DMS153 (cell line): ENCODE measurements around the gene NPEPL1.
"Not testable (repeated sequence)": the region's sequence is repeated elsewhere in the genome, so short reads cannot be mapped to it uniquely, and the experiment has no call there.

ENCODE experiments used
- DNase-seq: peaks from one replicate; lab custom pipeline; 2025; lab: John Stamatoyannopoulos, UW

NPEPL1 gene, protein sequence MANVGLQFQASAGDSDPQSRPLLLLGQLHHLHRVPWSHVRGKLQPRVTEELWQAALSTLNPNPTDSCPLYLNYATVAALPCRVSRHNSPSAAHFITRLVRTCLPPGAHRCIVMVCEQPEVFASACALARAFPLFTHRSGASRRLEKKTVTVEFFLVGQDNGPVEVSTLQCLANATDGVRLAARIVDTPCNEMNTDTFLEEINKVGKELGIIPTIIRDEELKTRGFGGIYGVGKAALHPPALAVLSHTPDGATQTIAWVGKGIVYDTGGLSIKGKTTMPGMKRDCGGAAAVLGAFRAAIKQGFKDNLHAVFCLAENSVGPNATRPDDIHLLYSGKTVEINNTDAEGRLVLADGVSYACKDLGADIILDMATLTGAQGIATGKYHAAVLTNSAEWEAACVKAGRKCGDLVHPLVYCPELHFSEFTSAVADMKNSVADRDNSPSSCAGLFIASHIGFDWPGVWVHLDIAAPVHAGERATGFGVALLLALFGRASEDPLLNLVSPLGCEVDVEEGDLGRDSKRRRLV

DNA sequence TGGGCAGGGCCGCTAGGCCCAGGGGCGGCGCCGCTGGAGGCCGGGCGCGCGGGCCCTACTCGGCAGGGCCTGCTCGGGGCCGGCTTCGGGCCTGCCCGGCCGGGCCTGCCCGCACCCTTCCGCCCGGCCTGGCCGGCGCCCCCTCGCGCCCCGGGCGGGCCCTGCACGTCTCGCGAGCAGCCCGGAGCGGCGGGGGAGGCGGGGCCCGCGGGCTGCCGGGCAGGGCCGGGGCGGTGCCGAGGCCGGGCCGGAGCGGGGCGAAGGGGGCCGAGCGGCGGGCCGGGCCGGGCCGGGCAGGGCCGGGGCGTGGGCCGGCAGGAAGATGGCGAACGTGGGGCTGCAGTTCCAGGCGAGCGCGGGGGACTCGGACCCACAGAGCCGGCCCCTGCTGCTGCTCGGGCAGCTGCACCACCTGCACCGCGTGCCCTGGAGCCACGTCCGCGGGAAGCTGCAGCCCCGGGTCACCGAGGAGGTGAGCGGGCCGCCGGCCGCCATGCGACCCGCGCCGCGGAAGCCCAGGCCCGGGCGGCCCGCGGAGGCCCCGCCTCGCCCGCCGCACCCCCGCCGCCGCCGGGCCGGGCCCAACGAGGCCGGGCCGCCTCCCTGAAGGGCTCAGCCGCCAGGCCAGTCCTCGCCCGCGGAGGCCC is at the start of gene NPEPL1:
Gene NPEPL1 (plus strand): TSS at position 222 of the 647 bp plus-strand sequence. CDS start 101 bp downstream, at position 323.
- DNase-seq = no peak

DNA sequence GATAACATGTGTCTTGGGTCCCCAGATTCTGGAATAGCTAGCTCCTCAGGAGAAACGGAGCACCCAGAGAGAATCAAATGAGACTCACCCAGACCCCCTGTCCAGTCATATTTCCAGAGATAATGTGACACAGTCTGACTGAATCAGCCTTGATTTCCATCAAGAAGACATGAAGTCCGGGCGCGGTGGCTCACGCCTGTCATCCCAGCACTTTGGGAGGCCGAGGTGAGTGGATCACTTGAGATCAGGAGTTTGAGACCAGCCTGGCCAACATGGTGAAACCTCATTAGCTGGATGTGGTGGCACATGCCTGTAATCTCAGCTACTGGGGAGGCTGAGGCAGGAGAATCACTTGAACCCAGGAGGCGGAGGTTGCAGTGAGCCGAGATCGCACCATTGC is 49.7 kb upstream of the NPEPL1 start:
- not testable (repeated sequence) for DNase-seq

DNA sequence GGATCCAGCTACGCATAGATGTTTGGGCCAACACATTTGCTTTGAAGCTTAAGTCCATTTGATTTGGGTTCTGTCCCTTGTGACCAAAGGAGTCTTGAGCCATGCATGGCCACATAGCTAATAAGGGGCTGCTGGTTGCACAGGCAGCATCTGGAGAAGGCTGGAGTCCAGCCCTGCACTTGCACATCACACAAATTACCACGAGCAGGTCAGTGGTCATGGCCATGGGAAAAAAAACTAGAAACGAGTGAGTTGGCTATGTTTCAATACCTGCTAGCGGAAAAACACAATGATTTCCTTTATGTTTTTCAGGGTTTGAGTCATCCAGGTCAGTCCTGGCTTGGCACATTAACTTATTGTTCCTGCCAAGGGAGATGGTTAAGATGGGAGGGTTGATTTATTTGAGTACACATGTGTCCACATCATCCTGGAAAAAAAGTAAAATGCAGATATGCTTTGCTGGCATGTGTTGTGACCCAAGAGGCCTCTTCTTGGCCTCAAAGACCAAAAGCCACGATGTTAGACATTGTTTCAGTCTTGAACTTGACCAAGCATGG is 47.1 kb upstream of the NPEPL1 start:
- DNase-seq = no peak

DNA sequence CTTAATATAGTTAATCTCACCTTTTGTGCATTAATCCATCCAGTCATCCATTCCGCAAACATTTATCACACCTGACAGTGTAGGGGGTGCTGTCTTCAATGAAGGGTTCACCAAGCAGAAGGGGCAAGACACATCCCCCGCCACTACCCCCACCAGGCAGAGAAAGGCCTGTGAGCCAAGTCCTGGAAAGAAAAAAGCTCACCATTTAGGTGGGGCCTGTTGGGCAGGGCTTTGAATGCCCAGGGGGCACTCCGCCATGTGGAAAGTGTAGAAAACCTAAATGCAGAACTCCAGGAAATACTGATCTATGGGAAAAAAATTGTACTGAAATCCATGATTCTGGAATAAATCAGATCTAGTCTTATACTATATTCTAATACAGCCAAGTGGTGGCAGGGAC is 46.3 kb upstream of the NPEPL1 start:
- DNase-seq = no peak

DNA sequence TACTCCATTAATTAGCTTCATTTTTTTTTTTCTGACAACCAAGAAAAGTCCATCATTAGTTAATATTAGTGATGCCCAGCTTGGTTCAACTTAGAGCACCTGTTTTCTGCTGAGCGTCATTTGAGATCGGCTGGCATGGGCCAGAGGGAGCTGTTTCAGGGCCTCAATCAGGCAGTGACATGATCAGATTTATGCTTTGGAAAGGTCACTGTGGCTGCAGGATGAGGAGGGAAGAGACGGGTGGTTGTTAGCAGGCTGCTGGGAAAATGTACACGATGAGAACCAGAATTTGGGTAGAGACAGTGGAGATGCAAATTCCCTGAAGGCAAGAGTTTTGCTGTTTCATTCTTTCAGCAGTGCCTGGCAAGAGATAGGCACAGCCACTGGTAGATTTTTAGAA is 45.9 kb upstream of the NPEPL1 start:
- no peak for DNase-seq

DNA sequence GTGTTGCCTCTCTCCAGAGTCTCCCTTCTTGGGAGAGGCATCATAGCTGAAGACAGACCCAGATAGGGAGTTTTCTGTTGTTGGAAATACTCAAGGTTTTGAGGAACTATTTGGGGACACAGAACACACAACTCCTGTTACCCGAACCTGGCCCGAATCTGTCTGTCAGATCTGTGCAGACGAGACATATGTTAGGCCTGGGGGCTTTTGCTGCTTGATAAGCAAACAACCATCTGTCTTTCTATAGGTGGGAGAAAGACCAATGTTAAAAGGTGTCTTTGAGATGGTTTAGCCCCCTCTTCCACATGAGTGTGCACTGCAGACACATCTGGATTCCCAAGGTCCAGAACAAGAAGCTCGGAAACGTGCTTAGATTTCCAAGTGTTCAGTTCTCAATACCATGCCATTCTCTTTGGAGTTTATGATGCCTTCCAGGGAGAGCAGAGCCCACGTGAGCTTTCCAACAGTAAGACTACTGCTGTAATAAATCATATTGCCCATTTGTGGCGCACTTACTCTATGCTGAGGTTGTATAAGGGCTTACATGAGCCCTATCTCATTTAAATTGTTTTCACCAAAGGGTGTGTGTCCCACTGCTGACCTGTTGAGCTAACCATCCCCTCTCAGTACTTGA is 45.3 kb upstream of the NPEPL1 start:
- DNase-seq = no peak

DNA sequence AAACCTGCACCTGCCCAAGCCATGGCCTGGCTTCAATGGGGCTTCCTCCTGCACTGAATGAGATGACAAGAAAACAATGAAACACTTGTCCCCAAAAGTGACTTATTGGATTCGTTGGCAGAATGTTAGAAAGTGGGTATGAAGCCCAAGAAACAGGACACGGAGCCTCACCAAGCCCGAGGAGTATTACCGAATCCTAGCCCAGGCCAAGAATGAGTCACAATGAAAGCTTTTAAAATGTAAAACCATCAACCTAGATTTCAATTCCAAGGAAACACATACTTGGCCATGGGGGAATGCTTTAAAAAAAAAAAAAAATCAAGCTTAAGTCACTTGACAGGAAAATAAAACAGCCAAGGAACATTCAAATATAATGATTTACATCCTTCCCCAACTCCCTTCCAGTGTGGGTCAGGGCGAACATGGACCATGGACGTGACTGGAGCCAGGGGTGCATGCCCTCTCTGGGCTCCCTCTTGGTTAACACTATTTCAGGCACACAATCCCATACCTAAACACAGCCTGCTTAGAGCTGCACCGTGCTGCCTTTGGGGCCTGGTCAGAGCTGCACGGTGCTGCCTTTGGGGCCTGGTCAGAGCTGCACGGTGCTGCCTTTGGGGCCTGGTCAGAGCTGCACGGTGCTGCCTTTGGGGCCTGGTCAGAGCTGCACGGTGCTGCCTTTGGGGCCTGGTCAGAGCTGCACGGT is 44.7 kb upstream of the NPEPL1 start:
- DNase-seq = no peak

DNA sequence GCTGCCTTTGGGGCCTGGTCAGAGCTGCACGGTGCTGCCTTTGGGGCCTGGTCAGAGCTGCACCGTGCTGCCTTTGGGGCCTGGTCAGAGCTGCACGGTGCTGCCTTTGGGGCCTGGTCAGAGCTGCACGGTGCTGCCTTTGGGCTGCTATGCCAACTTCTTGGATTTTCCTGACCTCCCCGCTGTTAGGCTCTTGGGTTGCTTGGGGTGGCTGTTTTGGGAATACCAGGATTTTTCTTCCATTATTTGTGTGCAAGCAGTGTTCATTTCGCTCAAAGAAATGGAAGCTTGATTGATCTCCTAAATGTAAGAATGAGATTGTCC is 44.1 kb upstream of the NPEPL1 start:
- DNase-seq = not testable (repeated sequence)

DNA sequence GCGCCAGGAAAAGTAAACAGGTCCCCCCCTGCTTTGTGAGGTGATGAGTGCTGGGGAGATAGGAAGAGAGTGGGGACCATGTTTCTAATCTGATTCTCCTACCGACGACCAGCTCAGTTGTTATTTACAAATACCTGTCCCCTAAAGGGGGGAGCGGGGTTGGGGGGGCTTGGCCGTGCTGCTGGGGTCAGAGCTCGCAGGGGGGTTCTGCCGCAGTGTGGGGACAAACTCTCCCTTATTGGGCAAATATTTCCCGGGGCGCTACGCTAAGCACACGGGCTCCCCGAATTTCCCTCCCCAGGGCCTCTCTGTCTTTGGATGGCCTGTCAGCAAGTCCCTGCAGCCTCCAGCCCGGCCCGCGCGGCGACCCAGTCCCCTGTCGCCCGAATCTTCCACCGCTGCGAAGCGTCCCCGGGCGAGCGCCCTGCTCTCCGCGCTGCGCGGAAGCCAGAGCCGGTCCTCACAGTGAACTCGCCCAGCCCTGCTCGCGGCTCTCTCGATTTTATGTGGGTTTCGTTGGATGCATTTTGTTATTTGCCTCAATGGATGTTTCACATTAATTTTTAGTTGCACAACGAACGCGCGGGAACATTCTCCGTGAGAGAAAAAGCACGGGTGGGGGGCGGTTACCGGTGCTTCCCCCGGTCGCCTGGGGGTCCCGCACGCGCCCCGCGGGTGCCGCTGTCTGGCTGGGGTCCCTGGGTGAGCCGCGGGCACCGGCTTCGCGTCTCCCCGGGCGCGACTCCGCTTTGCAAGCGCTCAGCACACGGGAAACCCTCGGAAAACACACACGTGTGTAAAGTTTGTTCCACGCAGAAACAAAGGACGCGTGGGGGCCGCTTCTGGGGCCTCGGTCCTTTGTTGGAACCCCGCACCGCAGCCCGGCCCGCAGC is 43.1 kb upstream of the NPEPL1 start:
- no peak for DNase-seq

DNA sequence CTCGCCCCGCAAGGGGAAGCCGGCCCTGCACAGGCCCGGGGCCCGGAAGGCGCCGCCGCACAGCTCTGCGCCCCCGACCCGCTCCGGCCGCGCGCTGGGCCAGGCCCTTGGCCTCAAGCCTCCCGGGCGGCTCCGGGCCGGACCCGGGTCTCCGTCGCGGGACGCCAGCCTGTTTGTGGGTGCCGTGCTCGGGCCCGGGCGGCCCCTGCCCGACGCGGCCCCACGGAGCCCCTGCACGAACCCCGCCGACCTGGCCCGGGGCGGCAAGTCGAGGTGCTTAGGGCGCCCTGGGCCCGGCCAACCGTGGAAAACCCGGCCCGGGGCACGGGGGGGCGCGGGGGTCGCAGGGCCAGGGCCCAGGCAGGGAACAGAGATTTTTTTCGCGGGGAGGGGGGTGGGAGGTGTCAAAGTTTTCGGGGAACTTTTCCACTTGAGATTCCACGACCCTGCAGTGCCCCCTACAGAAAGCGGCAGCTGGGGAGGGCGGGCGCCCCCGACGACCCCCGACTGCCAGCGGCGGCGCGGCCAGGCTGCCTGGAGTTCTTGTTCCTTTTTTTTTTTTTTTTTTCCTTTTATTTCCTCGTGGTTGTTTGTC is 42.3 kb upstream of the NPEPL1 start:
- no peak for DNase-seq

DNA sequence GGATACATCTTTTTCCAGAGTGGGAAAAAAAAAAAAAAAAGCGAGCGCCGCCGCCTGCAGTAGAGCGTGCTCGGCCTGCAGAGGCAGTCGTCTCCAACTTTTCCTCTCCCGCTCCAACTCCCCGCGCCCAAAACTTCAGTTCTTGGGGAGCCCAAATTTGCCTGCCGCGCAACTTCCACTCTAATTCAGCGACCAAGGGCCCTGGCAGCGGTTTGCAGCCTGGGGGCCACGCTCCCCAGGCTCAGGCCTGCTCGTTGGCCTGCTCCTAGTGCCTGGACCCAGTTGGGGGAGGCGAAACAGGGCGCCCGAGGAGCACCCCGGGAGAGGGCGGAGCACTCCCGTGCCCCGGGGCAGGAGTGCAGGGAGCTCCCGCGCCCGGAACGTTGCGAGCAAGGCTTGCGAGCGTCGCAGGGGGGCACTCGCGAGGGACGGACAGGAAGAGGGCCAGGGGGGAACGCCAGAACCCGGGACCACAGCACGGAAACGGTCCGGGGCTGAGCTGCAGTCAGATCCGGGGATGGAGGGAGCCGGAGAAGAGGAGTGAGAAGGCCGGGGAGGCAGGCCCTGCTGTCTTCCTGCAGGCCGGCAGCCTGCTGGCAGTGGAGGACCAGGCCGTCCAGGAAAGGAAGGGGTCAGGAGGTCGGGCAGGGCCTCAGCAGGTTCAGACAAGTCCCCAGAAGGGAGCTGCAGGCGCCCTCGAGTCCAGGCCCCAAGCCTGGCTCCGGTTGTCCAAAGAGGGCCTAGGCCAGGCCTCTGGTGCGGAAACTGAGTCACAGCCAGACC is 41.6 kb upstream of the NPEPL1 start, which contains the start of gene STX16:
Gene STX16 (plus strand): TSS at position 508 of the 783 bp plus-strand sequence. CDS start 724 bp downstream, outside the sequence.
- peak; percentile 77 for DNase-seq

DNA sequence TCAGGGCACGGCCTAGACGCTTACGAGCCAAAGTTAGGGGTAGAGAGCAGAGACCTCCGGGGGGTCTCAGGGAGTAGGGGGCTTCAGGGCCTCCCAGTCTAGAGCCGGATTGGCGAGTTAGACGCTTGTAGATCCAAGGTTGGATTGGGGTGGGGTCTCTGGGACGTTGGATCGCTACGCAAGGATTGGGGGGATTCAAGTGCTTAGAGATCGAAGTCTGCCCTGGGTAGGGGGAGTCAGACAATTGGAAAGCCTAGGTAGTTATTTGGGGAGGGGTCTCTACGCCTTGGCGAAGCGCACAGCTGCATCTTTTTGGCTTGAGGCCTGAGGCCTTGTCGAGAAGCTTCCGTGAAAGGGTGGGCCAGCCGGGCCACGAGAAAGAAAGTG is 41.0 kb upstream of the NPEPL1 start:
- DNase-seq = peak; percentile 15

DNA sequence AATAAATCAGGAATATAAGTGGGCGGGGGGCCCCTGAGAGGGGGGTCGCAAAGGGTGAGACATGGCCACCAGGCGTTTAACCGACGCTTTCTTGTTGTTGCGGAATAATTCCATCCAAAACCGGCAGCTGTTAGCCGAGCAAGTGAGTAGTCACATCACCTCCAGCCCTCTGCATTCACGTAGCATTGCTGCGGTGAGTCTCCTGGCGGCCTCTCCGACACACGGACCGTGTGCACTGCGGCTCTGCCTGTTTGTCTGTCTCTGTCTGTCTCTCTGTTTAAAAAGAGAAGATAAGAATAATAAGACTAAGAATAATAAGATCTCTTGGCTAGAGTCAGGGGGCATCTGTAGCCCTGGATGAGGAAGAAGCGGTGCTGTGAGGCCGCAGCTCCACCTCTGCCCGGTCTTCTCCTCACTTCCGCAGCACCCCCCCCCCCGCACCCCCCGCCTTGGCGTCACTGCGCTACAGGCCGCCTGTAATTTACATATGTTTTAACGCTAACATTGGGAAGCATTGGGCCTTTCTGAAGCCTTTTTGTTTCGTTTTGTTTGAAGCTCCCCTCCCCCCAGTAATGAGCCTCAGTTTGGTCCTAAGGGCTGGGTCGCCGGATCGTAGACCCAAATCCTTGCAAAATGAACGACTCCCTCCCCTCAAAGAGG is 40.5 kb upstream of the NPEPL1 start:
- DNase-seq = peak; percentile 4

DNA sequence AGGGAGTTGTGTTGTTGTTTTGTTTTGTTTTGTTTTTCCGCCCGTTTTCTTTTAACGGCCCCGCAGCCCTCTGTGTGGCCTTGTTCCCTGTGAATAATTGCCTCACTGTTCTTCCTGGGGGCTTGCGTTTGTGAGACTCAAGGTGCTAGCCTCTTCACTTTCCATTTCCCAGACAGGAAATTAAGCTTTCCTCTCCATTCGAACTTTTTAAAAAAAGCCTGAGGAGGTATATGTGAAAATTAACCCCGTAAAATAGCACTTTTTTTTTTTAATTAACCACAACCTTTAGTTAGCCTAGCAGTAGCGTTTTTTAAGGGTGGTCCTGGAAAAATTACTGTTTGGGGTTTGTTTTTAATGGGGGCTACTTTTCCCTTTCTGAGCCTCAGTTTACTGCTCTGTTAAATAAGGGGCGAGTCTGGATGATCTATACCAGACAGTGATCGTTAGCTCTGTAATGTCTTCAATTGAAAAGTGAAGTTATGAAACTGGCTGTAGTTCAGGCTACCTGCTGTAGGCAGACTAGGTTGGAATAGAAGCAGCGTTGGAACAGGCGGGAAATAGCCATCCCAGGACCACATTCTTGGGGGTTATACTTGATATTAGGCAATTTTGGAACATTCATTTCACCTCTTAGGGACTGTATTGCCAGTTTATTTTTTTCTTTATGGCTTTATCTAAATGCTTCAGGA is 39.9 kb upstream of the NPEPL1 start:
- no peak for DNase-seq

DNA sequence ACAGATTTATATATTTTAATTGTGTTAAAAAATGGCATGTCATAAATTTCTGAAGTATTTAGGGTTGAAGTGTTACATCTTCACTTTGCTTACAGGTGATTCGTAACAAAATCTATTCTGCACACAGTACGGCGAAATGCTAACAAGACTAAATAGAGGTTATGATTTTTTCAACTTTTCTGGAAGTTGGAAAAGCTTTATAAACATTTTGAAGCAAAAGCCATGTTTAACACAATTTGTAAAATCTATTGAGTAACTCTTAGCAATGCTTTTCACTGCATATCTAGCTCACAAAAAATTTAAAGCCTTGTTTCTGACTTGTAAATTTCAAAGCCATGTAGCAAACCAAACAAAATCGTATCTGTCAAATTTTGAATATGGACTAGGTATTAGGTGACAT is 38.3 kb upstream of the NPEPL1 start:
- DNase-seq = no peak

DNA sequence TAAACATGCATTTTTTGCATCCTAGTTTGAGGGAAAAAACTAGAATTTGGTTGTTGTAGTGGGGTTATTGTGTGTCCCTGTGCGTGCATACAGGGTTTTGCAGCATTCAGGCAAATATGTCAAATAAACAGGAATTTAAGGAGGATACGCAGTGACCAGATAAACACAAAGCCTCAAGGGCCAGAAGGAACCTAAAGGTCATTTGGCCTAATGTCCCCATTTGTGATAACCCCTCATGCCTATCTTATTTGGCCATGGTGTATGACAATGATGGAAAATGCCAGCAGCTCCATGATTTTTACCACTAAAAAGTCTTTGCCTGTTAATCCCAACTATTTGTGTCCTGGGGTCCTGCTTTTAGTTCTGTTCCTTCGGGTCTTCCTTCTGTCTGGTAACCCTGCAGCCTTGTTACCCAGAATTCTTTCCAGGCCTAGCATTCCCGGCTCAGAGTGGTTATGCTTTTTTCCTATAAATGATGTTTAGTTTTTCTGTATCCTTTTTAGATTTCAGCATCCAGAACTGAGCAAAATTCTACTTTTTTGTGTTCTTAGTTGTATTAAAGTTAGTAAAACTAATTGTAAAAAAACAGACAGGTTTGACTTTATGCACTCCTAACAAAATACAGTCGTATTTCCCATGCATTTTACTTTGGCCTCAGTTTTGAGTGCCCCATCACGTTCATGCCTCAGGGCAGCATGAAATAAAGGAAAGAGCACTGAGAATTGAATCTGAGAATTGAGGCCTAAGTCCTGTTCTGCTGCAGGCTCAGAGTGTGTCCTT is 37.1 kb upstream of the NPEPL1 start:
- DNase-seq = no peak

DNA sequence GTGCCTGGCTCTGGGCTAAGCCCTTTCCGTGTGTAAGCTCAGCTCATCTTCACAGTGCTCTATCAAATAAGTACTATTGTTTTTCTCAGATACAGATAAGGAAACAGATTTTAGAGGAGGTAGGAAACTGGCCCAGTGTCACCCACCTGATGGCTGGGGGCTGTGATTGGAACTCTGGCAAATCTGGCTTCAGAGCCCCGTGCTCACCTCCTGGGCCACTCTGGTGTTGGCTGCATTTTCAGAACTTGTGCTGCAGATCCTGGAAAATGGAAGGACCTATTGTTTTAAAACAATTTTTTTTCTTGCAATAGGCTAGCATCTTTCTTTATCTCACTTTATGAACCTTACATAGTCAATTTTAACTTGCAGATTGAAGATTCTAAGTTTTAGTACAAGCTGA is 35.8 kb upstream of the NPEPL1 start:
- DNase-seq = no peak

DNA sequence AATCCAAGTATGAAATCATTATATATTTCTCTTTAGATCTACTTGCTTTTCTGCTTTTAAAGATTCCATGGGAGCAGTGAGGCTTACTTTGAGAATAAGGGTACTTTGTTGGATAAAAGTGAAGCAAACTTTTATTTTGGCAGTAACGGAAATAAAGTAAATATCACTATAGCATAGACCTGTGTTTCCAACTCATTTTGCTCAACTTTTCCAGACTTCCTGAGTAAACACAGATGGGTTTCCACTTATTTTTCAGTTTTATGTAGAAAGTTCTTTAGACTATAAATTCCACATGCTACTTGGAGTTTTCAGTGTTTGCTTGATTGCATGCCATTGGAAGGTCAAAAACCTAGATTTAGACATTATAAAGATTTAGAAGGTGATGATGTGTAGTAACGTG is 35.3 kb upstream of the NPEPL1 start:
- DNase-seq = no peak
